DOHH2 (cell line): ENCODE data around the gene CD244.

Experiments used
- H3F3A ChIP-seq: fragments of 200-600 bp; sonication (generic), shearing (Covaris generic); 2 replicates; pipeline ENCODE4 v1.6.0; 2016; ENCODE audit warnings: antibody characterized with exemption, mild to moderate bottlenecking; ENCODE audit not compliant: control insufficient read depth, insufficient read depth
- H3K27ac ChIP-seq: fragments of 200-600 bp; sonication (generic); 2 replicates; pipeline ENCODE4 v1.5.1; 2014; ENCODE audit warnings: low read depth, mild to moderate bottlenecking, low read length, moderate library complexity
- H3K27me3 ChIP-seq: fragments of 200-600 bp; sonication (generic); 2 replicates; pipeline ENCODE4 v1.6.1; 2014; ENCODE audit warnings: mild to moderate bottlenecking, low read length, mixed read lengths; ENCODE audit not compliant: control insufficient read depth
- H3K36me3 ChIP-seq: fragments of 200-600 bp; sonication (generic); 2 replicates; pipeline ENCODE4 v1.6.1; 2014; ENCODE audit warnings: mild to moderate bottlenecking, low read length, moderate library complexity, mixed read lengths; ENCODE audit not compliant: control insufficient read depth
- H3K4me1 ChIP-seq: fragments of 200-600 bp; sonication (generic); 2 replicates; pipeline ENCODE4 v1.6.1; 2014; ENCODE audit warnings: mild to moderate bottlenecking, low read length, mixed read lengths; ENCODE audit not compliant: control insufficient read depth
- H3K4me2 ChIP-seq: fragments of 200-600 bp; sonication (generic); 2 replicates; pipeline ENCODE4 v1.6.0; 2014; ENCODE audit warnings: mild to moderate bottlenecking, low read length, moderate library complexity
- H3K4me3 ChIP-seq: fragments of 200-600 bp; sonication (generic); 2 replicates; pipeline ENCODE4 v1.5.1; 2014; ENCODE audit warnings: mild to moderate bottlenecking, low read length, mixed read lengths
- H3K79me2 ChIP-seq: fragments of 200-600 bp; sonication (generic); 2 replicates; pipeline ENCODE4 v1.6.1; 2014; ENCODE audit warnings: mild to moderate bottlenecking, low read length, mixed read lengths; ENCODE audit not compliant: control insufficient read depth
- H3K9me2 ChIP-seq: fragments of 200-600 bp; sonication (generic); replicated peaks from 2 replicates; pipeline ENCODE4 v1.6.1; 2014; ENCODE audit warnings: mild to moderate bottlenecking, low read length, mixed read lengths; ENCODE audit not compliant: control insufficient read depth
- H3K9me3 ChIP-seq: fragments of 200-600 bp; sonication (generic); 2 replicates; pipeline ENCODE4 v1.6.1; 2014; ENCODE audit warnings: antibody characterized with exemption, low read length, mixed read lengths; ENCODE audit not compliant: control insufficient read depth, insufficient read depth
- H4K20me1 ChIP-seq: fragments of 200-600 bp; sonication (generic); 2 replicates; pipeline ENCODE4 v1.6.0; 2014; ENCODE audit warnings: low read depth, mild to moderate bottlenecking, antibody characterized with exemption, low read length, moderate library complexity; ENCODE audit not compliant: control insufficient read depth, insufficient read depth
- CTCF ChIP-seq: fragments of 200-600 bp; sonication (generic); IDR thresholded peaks from one replicate; pipeline ENCODE4 v1.5.1; 2014; ENCODE audit warnings: antibody characterized with exemption, mild to moderate bottlenecking, low read depth, low read length; ENCODE audit not compliant: poor library complexity, severe bottlenecking
- EZH2phosphoT487 ChIP-seq: fragments of 200-600 bp; sonication (generic); IDR thresholded peaks from 2 replicates; pipeline ENCODE4 v1.6.1; 2017; ENCODE audit warnings: borderline replicate concordance, mild to moderate bottlenecking, antibody characterized with exemption, low read length, moderate library complexity, mixed read lengths

CD244 gene

GRCh38 chr1:160838888-160839287, 23.8 kb downstream of the CD244 start:
- Histone ChIP-seq H4K20me1 (no peaks in the 10 kb centered on the region), H3F3A (peaks cover 3% of the 10 kb centered on the region; the same call in 1 of the 2 replicates), H3K27ac (no peak overlapping the region), H3K4me1 (peaks cover 29% of the 10 kb centered on the region), H3K4me3 (no peak overlapping the region), H3K9me2 (no peaks in the 10 kb centered on the region), H3K36me3 (no peaks in the 10 kb centered on the region), H3K27me3 (no peaks in the 10 kb centered on the region), H3K4me2 (no peak overlapping the region), H3K79me2 (no peaks in the 10 kb centered on the region), H3K9me3 (no peaks in the 10 kb centered on the region)
- TF ChIP-seq EZH2phosphoT487 (no peak), CTCF (no peak)

GRCh38 chr1:160837558-160838205, 25.0 kb downstream of the CD244 start:
- Histone ChIP-seq H3K9me3 (no peaks in the 10 kb centered on the region), H3K9me2 (no peaks in the 10 kb centered on the region), H3K79me2 (no peaks in the 10 kb centered on the region), H3K4me1 (peaks cover 25% of the 10 kb centered on the region), H3K4me2 (peak overlapping the region; percentile 49), H4K20me1 (no peaks in the 10 kb centered on the region), H3F3A (peaks cover 3% of the 10 kb centered on the region; the same call in 1 of the 2 replicates), H3K36me3 (no peaks in the 10 kb centered on the region), H3K4me3 (peak overlapping the region; percentile 31; the same call in 1 of the 2 replicates), H3K27ac (no peak overlapping the region), H3K27me3 (no peaks in the 10 kb centered on the region)
- TF ChIP-seq CTCF (peak; percentile 39), EZH2phosphoT487 (no peak)

GRCh38 chr1:160836981-160837557, 25.6 kb downstream of the CD244 start:
- Histone ChIP-seq H4K20me1 (no peaks in the 10 kb centered on the region), H3K27me3 (no peaks in the 10 kb centered on the region), H3K4me1 (peaks cover 19% of the 10 kb centered on the region), H3K9me2 (no peaks in the 10 kb centered on the region), H3K4me2 (no peak overlapping the region; the same call in 1 of the 2 replicates), H3K36me3 (no peaks in the 10 kb centered on the region), H3K9me3 (no peaks in the 10 kb centered on the region), H3F3A (peaks cover 3% of the 10 kb centered on the region; the same call in 1 of the 2 replicates), H3K4me3 (no peak overlapping the region), H3K79me2 (no peaks in the 10 kb centered on the region), H3K27ac (no peak overlapping the region)
- no peak for TF ChIP-seq CTCF
- no peak for TF ChIP-seq EZH2phosphoT487
